GM11168 (cell line): ENCODE results near the gene NGLY1.

Source experiments
- in situ Hi-C: fragments of 300-500 bp; cut with MboI; formaldehyde crosslinking; loops from one replicate; pipeline ENCODE4 v1.12.0; 2022; ENCODE audit warnings: low sequenced_read_pairs; ENCODE audit not compliant: unreplicated experiment

Gene NGLY1, protein sequence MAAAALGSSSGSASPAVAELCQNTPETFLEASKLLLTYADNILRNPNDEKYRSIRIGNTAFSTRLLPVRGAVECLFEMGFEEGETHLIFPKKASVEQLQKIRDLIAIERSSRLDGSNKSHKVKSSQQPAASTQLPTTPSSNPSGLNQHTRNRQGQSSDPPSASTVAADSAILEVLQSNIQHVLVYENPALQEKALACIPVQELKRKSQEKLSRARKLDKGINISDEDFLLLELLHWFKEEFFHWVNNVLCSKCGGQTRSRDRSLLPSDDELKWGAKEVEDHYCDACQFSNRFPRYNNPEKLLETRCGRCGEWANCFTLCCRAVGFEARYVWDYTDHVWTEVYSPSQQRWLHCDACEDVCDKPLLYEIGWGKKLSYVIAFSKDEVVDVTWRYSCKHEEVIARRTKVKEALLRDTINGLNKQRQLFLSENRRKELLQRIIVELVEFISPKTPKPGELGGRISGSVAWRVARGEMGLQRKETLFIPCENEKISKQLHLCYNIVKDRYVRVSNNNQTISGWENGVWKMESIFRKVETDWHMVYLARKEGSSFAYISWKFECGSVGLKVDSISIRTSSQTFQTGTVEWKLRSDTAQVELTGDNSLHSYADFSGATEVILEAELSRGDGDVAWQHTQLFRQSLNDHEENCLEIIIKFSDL

DNA sequence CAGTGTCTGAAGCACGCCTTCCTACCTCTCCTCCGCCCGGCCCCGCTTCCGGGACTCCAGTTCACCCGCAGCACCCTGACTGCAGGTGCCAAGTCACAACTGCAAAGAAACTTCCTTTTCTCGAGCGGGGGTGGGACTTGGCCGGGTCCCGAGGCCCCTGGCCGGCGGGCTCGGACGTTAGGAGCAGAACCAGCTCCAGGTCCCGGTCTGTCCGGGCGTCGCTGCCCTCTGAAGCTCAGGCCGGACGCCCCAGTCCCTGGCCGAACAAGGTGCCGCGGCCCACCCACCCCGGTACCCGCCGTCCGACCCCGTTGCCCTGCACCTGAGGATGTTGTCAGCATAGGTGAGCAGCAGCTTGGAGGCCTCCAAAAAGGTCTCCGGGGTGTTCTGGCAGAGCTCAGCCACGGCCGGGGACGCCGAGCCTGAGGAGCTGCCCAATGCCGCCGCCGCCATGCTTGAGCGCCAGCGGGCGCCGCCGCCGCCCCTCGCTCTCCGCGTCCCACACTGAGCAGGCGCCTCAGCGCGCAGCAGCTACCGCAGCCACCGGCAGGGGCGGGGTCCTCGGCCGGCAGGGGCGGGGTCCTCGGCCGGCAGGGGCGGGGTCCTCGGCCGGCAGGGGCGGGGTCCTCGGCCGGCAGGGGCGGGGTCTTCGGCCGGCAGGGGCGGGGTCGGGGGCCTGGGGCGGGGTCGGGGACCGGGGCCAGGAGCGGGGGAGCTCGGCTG is at the start of gene NGLY1:
Gene NGLY1 (minus strand): TSS at position 506 of the 723 bp plus-strand sequence. CDS start 53 bp downstream, at position 453.
- in situ Hi-C loops: no loop called here

DNA sequence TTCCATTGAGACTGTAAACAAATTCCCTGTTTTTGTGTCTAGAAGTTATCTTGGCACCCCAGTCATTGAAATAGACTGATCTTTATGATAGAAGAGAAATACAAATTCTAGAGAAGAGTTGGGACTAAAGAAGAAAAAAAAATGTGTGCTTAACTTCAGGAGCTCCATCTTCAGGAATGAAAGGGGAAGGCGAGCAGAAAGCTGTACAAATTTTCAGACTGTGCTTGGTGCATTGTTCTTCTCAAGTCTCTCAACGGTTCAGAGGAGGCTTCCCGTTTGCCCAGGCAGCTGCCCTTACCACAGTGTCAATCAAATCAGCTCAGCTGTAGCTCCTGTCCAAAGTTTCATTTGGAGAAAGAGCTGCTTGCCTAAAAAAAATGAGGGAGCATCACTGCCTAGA is 48.3 kb upstream of the NGLY1 start:
- in situ Hi-C loops: no loop called here

DNA sequence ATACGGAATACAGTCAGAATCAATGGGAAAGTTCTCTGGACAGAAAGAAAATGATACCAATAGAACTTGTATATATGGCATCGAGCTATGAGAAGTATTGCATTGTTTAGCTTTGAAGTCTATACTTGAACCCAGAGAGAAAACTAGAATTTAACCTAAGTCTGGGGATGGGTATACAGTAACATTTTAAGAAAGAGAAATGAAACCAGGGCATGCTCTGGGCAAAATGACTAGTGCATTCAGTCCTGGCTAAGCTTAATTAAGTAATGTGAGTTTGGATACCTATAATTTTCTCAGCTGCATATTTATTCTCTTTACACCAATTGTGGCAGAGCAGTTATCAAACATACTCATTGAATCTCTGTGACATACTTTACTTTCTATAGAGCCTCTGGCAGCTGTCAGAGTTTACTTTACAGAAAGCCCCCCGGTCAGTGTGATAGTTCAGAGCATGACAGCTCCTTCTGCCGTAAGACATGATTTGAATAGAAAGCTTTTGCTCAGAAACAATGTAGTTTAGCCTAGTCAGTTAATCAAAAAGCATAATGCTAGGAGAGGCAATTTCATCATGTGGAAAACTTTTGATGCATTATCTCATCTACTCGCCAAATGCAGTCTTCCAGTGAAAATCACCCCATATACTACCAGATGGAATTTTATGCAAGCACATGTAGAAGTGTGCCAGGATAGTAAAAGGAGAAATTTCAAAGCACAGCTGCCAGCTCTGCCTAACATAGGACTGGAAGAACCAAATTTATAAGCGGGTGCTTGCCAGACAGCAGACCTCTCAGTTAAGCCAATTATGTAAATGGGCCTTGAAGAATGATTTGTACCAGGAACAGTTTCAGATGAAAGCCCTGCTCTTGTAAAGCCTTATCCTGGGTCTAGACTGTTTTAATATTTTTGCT is 47.4 kb upstream of the NGLY1 start:
- in situ Hi-C loops: no loop called here

DNA sequence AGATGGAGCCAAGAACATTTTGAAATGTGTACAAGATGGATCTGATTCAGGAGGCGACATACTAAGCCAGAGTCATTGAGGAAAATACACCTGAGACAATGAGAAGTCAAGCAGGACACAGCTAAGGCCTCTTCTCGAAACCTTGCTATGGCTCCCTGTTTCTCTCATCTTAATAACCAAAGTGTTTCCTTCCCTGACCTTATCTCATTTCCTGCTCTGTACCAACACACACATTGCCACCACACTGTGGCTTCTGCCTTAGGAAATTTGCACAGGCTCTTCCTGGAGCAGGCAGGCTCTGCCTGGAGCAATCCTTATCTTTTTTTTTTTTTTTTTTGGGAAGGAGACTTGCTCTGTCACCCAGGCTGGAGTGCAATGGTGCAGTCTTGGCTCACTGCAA is 43.3 kb upstream of the NGLY1 start:
- in situ Hi-C loops: no loop called here

DNA sequence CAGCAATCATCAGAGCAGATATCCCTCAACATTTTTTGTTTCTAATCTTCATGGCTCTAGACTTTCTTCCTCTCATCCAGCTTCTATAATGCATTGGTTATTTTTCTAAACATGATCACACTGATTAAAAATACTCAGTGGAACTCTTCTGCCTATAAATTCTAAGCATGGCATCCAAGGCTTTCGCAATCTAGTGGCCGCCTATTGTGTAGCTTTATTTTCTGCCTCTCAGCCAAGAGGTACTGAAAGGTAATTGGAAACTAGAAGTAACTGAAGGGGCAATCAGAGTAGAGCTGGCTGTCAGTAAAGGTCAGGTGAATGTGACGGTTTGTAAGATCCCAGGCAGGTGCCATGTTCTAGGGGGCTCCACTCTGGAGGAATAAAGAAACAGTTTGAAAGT is 40.1 kb upstream of the NGLY1 start:
- in situ Hi-C loops: no loop called here

DNA sequence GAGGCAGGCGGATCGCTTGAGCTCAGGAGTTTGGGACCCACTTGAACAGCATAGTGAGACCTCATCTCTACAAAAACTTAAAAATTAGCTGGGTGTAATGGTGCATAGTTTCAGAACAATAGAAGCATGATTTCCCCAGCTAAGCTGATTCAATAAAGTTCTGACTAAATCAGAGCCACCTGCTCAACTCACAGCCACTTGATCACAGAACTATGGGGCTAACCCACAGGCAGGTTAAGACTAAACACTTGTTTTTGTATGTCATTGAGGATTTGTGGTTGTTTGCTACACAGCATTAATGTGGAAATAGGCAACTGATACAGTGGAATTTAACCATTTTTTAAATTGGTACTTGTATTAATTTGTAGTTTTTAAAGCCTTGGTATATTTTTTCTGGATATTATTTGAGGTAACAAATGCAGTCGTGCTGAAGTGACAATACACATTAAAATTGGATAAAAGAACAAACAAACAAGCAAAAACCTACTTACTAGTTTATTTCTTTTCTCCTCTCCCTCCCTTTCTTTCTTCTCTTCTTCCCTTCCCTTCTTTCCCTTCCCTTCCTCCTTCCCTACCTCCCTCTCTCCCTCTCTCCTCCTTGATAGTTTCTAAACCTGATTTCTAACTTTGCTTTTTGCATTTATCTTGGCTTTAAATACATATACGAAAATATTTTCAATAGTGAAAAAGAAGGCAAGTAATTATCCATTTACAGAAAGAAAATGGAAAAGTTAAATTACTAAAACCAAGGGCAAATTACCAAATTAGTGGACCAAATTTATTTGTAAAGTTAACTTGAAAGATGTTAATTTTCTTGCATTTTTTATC is 38.7 kb upstream of the NGLY1 start:
- in situ Hi-C loops: no loop called here

DNA sequence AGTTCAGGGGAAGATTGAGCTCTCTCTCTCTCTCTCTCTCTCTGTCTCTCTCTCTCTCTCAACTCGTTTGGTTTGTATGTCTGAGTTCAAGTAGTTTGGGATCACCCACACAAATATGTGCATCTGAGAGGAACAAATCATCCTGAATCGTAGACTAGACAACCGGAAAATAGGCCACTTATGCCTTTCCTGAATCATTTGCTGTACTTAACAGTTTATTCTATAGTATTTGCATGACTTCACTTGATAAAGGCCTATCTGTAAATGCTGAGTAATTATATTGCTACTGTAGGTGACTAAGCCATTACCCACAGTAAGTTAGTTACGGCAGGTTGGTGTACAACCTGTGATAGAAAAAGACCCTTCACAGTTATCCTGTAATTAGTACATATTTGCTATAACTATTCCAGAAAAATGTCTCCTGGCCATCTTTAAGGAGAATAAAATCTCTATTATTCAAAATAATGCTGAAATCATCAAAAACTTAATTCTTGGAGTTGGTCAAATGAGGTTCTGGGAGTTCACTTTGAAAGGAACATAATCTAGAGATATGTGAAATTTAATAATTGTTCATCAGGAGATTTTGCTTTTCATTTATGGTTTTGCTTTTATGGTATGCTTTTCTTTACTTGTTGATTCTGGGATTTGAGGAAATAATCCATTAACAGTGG is 37.7 kb upstream of the NGLY1 start:
- in situ Hi-C loops: no loop called here

DNA sequence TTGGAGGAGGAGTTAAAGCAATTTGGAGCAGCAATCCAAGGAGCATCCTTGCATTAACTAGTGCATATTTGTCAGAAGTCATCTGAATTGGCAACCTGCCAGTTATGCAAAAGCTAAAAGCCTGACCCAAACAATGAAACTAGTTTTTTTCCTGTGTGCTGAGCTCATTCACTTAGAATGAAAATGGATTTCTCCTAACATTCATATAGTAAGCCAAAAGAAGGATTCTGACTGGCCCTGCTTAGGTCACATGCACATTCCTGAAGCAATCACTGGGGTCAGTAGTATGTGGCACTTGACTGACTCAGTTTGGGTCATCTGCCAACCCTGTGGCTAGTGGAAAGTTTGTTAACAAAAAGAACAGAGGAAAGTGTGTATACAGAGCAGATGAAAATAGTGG is 37.1 kb upstream of the NGLY1 start:
- in situ Hi-C loops: no loop called here

DNA sequence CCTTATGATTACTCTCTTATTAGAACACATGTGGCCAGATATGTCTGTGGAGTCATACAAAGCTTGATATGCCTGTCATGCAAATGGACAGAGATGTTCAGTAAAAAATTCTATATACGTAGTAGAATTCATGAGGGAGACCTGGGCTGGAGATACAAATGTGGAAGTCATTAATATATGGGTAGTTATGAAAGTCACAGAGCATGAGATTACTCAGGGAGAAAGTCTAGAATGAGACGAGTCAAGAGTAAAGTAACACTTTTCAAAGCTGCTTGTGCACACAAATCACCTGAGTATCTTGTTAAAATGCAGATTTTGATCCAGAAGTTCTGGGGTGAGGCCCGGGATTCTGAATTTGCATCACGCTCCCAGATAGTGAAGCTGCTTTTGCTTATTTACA is 35.1 kb upstream of the NGLY1 start:
- in situ Hi-C loops: no loop called here

DNA sequence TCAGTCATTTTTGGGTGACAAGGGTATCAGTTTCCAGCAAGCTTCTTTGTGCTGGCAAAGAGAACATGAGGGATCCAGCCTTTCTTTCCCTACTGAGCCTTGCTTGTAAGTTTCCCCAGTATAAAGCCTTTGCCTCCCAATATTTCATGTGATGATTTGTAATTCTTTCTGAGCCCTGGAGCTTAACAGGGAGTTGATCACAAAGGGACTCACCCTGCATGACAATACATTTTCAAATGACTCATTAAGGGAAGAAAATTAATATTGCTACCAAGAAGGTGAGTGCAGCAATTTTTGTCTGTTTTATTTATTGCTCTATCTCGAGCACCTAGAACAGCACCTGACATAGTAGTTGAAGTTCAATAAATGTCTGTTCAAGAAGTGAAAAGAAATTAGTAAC is 34.4 kb upstream of the NGLY1 start:
- in situ Hi-C loops: no loop called here

DNA sequence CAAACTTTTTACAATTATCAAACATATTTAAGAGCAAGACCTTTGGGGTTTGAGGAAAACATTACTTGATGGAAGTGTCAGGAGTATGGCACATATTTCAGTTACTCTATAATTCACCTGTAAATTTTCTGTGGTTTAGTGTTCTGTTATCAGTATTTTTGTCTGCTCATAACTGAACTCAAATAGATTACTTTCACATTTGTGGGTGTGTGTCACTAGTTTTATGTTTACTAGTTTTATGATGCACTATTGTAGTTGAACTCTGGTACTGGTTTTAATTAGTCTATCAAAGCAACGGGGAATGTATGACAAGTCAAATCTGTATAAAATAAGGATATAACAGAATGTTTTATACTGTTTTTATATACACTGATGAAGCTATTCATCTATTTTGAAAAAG is 33.9 kb upstream of the NGLY1 start:
- in situ Hi-C loops: no loop called here

DNA sequence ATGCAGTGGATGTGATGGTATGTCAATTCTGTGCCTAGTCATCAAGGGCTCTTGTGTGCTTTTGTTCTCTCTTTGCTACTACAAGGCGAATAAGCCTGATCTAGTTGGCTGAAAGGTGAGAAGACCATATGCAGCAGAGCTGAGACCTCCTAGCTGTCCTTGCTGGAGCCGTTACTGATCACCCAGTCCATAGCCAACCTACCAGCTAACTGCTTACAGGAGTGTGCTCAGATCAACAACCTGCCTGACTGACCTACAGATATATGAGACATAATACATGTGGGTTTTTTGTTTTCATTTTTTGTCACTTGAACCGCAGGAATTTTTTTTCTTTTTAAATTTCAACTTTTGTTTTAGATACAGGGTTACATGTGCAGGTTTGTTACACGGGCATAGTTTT is 29.4 kb upstream of the NGLY1 start:
- in situ Hi-C loops: no loop called here

DNA sequence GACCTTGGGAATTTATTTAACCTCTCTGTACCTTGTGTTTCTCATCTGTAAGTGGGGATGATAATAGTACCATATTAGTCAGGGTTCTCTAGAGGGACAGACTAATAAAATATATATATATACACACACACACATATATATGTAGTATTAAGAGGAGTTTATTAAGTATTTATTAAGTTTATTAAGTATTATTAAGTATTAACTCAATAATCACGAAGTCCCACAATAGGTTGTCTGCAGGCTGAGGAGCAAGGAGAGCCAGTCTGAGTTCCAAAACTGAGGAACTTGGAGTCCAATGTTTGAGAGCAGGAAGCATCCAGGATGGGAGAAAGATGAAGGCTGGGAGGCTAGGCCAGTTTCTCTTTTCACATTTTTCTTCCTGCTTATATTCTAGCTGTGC is 21.4 kb upstream of the NGLY1 start:
- in situ Hi-C loops: no loop called here

DNA sequence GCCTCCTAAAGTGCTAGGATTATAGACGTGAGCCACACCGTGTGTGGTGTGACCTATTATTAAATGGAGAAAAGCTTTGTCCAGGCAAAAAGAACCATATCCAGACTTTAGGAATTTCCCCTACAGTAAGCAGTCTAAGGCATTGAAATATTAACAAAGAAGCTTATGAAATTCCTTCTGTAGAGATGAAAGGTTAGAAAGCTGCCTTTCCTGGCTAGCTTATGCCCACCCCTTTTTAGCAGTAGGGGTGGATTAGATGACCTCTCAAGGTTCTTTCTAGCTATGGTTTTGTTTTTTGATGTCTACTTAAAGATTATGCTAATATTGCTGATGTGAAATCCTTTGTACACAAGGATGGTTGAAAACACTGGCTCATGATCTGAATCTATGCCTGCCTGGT is 20.6 kb upstream of the NGLY1 start:
- in situ Hi-C loops: no loop called here

DNA sequence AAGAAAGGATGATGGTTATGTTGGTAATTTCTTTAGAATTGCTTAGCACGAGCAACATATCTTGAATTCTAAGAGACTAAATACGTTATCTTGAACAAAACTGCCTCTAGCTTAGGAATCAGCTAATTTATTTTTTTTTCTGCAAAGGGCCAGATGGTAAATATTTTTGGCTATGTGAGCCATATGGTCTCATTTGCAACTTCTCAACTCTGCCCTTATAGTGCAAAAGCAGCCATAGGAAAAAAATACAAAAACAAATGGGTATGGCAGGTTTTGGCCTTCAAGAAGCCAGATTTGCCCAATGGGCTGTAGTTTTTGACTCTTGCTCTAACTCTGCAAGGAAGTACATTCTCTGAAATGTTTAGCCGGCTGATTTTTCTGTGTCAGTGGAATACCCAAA is 18.5 kb upstream of the NGLY1 start:
- in situ Hi-C loops: no loop called here

DNA sequence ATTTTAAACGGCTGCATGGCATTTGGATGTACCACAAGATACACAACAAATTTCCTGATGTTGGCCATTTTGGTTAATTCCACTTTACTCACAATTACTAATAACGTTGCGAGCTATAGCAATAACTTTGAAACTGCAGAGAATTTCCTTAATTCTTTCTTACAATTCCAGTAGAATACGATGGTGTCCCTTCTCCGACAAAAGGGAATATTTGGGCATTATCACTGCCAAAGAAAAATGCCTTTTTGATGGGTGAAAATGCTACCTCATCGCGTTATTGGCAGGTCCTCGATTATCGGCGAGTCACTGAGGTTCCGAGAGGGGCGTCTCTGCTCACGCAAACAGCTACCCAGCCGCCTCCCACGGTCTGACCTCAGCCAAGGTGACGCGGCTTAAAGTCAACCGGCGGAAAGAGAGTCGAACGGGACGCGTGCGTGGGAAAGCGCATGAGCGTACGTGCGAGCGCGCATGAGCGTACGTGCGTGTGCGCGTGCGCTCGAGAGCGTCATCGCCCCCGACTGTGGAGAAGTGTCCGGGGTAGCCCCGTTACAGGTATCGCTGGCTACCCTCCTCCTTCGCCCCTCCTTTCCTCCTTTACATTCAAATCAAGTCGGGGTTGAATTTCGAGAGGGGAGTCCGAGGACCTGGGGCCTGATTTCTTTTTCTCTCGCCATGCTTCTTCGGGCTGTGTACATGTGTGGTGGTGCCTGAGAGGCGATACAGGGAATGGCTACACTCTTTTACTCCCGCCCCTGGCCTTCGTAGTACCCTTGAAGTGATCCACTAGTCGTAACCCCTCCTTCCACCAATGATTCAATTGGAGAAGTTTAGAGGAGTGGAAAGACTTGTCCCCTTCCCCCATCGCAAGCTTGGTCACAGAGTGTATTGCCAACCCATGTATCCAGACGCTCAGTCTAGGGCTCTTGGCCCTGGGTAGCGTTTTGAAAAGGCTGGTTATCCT is 6.6 kb upstream of the NGLY1 start, which contains the start of gene OXSM:
Gene OXSM (plus strand): TSS at position 495 of the 961 bp plus-strand sequence. CDS start 931 bp downstream, outside the sequence.
- in situ Hi-C loops: no loop called here

DNA sequence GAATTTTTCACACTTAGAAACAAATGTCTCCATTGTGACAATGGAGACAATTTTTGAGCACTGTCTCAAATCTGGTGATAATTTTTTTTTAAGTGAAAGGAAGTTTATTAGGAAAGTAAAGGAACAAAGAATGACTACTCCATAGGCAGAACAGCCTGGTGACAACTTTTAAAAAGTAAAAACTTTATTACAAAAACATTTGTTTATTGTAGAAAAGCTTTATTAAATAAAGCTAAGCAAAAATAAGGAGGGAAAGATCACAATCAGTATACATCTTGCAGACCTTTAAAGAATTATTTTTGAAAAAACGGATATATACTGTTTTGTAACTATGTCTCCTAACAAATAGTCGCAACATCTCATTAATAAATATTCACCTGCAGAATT is 6.0 kb upstream of the NGLY1 start:
- in situ Hi-C loops: no loop called here

DNA sequence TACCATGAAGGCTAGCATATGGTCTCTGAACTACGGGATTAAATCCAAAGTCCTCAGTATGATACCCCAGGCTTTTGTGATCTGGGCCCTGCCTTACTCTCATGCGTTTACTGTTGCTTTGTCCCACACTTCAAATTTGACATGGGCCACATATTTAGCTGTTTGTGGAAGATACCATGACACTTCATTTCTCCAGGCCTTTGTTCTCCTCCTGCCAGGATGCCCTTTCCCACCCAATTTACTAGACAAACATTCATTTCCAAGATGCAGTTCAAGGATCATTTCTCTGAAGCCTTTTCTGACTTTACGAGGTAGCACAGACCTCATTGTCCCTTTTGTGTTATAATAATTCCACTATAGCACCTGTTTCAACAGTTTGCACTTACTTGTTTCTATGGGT is 4.4 kb upstream of the NGLY1 start:
- in situ Hi-C loops: no loop called here
